Medulla oblongata (tissue), 1 donor: Measurements from ENCODE around the gene RPS6KA2.

ENCODE experiments used
- DNase-seq: peaks from one replicate; pipeline ENCODE4 v3.0.0-alpha.2; 2015; ENCODE audit errors: extremely low spot score

The RPS6KA2 gene

DNA sequence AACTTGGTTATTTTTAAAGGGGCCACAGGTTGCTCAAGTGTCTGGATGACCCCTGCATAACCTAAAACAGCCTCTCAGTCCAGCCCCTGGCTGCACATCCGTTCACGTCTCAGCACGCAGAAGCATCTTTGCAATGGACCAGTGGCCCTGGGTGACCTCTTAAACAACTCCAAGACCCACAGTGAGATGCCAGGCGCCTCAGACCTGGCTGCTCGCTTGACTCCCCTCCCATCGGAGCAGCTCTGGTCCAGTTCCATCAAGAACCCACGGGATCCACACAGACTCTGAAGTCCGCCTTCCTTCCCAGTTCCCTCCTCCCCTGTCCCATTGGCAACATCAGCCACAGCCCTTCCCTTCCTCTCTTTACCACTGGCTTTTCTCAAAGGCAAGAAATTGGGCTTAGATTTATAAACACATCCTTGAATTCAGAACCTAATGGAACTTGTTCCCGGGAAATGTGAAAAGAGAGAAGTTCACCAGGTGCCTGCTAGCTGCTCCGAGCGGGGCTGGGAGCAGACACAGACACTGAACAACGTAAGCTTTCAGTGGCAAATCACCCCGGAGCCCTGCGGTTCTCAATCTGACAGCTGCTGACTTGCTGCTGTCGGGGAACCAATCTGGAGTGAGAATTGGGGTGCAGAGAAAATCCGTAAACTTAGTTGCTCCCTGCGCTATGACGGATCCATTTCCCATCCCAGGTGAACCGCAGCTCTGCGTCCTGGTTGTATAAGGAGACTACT, 204.7 kb downstream of the RPS6KA2 start:
- peak; percentile 47 for DNase-seq

DNA sequence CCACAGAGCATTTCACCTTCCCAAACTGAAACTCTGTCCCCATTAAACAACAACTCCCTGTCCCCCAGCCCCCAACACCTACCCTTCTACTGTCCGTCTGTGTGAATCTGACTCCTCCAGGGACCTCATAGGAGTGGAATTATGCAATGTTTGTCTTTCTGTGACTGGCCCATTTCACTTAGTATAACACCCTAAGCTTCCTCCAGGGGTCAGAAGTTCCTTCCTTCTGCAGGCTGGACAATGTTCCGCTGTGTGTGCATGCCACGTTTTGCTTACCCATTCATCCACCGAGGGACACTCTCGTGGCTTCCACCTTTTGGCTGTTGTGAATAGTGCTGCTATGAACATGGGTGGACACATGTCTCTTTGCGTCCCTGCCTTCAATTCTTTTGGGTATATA, 206.7 kb downstream of the RPS6KA2 start:
- DNase-seq: peak; percentile 86

DNA sequence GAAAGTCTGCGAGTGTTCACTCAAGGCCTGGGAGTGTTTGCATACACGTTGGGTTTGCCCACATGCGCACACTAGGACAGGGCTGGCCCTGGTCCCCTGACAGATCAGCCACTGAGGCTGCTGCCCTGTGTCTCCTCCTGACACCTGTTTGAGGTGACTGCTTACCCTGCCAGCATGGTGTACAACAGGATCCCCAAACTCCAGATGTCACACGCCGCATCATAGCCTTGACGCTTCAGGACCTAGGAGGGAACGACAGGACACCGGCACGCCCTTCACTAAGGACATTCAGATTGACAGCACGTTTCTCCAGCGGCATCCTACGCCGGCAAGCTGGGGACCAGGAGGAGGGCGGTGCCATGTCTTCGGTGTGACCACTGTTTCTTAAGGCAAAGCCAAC, 207.3 kb downstream of the RPS6KA2 start:
- no peak for DNase-seq

DNA sequence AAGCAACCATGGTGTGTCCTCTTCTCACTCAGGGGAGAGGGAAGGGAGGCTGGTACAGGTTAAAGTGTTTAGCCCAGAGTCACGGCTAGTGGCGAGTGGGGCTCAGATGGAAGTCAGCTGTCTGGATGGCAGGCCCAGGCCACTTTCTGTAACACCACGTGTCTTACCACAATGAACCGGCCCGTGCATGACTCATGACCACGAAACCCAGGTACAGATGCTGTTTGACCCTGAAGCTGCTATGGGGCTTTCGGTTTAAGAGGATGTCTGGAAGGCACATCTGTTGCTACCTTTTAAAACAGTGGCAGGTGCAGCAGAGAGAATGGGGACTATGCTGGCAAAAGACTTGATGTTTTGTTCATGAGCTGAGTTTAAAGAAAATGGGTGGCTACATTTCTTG, 207.8 kb downstream of the RPS6KA2 start:
- DNase-seq: no peak

DNA sequence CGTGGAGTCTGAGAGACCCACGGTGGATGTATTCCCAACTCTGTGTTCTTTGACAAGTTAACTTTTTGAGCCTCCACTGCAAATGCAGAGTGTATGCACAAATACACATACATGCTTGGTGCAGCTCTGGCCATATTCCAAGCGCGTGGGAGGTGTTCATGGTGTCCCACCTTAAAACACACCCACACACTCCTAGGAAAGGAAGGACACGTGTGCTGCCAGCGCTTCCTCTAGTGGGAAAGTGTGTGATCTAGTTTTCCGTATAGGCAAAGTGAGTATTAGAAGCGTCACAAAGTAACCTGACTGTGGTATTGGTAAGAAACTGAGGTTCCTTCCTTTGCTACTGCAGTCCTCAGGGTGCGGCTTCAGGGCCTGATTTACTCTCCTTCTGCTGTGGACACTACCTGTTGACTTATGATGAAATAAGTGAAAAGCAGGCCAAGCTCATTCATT, 208.3 kb downstream of the RPS6KA2 start:
- no peak for DNase-seq

DNA sequence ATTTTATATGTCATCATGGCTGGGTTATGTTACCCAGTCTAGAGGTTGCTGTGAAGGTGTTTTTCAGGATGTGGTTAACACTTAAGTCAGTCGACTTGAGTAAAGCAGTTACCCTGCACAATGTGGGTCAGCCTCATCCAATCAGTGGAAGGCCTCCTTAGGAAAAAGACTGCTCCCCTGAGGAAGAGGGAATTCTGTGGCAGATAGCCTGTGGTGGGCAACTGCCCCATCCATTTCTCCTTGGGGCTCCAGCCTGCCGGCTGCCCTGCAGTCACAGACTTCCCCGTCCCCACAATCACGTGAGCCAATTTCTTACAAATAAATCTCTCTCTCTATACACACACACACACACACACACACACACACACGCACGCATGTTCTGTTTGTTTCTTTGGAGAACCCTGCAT, 209.8 kb downstream of the RPS6KA2 start:
- no peak for DNase-seq

DNA sequence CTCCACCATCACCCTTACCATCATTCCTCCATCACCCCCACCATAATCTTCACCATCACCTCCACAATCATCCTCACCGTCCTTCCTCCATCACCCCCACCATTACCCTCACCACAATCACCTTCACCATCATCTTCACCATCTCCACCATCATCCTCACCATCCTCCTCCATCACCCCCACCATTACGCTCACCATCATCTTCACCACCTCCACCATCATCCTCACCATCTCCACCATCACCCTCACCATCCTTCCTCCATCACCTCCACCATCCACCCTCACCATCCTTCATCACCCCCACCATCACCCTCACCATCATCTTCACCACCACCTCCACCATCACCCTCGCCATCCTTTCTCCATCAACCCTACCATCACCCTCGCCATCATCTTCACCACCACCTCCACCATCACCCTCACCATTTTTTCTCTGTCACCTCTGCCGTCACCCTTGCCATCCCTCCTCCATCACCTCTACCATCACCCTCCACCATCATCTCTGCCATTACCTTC, 211.2 kb downstream of the RPS6KA2 start:
- DNase-seq: no peak

DNA sequence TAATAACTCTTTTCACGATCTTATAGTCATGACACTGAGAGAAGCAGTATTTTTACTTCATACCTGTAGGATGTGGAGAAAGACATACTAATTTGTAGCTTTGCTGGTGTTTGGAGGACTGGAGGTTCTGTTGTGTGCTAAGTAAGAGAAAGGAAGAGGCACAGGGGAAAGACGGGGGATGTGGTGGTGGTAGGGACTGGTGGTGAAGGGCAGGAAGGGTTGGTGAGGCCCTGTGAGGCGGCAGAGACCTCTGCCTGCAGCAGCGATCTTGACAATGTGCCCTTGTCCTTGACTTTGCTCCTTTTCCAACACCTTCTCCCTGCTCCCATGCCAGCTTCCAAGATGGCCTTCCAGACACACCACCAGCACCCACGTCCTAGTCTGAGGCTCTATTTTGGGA, 211.7 kb downstream of the RPS6KA2 start:
- no peak for DNase-seq

DNA sequence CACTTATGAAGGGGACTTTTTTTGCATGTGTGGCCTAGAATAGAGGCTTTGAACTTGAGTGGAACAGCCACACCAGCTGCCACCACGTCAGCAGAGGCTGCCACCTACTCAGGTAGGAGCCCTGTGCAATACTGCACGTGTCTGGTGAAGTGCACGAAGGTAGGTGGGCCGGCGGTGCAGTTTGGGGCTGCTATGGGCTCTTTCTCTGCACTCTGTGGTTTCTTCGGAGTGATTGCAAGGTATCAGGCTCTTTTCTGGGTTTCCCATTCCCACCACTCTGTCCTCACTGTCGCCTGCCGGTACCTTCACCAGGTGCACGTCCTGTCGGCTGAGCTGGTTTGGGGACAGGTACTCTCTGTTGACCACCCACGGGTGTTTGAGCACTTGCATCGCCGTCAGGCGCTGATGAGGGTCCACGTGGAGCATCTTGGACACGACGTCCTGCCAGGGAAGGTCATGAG, 213.5 kb downstream of the RPS6KA2 start:
- no peak for DNase-seq

DNA sequence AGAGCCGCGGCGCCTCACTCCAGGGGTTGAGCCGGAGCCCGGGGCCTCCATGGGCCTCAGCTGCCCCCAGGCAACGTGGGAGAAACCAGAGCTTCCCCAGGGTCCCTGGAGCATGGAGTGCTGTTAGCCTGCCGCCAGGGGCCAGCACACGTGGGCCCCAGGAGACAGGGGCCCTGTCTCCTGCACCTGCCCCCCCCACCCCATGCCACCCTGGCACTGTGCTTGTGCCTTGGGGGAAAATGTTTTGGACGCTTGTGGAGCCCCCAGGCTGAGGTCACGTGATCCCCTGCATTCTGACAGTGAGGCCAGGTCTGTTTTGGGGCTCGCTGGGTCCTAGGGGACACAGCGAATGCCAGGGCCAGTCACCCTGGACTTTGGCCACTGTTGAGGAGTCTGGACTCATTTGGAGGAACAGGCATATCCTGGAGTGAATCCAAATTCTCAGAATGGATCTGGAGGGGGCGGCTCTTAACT, 214.1 kb downstream of the RPS6KA2 start:
- DNase-seq: no peak

DNA sequence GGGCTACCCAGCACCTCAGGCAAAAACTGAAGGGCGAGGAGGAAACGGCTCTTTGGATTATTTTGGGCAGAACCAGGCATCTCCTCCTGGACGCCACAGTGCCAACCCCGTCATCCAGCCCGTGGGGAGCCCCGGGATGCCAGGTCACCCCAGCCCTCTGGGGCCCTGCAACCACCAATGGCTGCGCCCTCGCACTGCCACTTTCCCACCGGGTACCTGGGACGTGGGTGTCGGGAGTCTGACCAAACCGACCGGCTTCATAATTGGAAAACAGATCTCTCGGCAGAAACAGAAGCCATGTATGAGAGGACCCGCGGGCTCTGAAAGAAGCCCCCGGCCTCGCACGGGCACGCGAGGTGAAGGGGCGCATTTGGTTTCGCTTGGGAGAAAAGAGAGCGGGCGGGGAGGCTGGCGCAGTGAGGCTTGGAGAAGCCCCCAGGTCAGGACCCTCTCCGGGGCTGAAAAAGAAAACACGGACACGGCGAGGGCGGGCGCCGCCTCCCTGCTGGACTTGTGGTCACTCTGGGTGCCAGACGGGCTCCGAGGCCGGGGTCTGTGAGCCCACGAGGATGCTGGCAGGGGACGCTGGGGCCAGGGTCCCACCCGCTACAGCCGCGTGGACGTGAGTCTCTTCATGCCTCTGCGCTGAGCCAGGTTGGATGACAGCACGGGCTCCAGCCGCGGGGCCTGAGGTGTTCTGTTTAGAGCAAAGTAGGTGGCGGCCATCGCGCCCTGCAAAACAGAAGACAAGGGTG, 214.7 kb downstream of the RPS6KA2 start:
- no peak for DNase-seq

DNA sequence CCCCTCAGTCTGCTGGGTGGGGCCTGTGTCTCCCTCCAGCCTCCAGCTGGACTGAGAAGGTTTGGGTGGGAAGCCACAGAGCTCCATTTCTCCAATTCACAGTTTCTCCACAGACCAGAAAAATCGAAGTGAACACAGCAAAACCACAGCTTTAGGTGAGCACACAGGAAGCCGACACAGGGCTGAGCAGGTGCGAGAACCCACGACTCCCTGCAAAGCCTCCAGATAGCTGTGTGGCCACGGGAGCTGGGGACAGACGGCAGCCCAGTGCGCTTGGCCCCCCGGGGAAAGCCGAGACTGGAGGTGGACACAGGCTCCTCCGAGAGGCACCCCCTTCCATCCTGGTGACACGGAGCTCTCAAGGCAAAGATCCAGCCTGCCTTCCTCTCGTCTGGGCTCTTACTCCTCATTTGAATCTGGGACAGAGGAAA, 215.3 kb downstream of the RPS6KA2 start:
- no peak for DNase-seq

DNA sequence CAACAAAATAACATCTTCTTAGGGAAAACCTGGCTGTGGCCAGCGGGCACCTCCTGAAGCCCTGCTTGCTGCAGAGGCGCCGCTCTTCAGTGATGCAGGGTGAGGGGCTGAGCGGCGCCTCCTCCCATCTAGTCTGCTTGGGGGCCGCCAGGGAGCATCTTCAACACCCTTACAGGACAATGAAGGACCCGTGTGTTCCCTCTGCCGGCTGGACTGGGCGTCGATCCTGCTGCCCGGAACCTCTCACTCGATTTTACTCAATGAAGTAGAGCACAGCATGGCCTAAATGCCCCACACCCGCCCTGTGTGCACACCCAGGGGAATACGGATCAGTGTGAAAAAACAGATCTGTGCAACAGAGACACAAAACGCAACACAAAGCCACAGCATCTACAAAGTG, 215.8 kb downstream of the RPS6KA2 start:
- DNase-seq: no peak

DNA sequence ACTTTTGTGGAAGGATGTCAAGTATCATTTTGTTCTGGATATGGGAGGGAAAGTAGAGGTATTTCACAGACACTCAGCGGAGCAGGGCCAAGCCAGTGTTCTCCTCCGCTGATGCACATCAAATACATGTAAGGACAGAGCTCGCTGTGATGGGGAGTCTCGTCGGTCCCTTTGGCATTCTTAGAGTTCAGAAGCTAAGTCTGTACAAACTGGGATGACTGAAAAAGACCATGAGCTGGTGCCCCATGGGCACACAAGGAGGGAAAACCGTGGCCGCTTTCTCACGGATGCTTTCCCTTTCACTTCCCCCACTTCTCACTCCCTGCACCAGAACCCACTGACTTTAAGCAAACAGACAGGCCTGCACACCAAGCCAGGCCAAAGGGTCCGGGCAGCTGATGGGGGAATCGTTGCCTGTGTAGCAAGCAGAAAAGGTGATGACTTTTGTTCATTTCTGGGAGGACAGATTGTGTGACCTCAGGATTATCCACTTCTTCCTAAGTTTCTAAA, 216.6 kb downstream of the RPS6KA2 start:
- no peak for DNase-seq

DNA sequence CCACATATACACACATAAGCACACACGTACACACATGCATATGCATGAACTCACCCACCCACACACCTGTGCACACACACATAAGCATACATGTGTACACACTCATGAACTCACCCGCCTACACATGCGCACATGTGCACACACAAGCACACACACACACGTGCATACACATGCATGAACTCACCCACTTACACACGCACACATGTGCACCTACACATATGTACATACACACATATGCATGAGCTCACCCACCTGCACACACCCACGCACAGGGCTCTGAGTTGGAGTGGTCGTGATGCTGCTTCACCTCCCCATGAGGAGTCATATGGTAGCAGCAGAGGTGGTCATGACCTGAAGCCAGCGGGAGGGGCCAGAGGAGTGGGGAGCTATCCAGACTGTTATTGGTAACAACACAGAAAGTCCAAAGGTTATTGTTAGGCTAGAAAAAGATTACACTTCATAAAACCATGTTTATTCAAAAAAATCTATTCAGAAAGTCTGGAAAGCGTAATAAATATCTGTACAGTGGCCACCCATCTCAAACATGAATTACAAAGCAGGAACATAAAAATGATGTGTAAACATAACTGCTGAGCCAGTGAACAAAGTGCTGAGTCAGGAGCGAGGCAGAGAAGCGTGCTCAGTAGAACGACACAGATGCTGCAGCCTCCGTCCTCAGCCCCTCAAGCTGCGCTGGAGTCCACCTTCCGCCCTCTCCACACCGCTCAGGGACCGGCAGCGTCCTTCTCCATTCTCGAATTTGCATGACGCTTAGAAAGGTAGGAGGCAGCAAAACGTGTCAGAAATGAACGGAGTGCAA, 217.9 kb downstream of the RPS6KA2 start:
- no peak for DNase-seq

DNA sequence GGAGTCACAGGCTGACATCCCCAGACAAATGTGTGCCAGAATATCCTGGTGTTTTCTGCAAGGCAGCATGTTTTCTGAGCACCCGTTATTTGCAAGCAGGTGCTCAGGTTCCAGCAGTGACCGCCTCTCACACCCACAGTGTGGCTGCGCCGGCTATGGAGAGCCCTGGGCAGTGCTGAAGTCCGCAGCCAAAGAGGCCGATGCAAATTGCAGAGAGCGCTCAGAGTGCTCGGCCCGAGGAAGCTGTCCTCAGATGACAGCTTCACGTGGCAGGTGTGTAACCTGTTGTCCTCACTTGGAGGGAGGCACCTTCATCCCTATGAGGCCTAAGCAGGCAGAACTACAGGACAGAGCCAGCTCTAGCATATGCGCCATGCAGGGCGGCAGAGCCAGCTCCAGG, 220.9 kb downstream of the RPS6KA2 start:
- no peak for DNase-seq

DNA sequence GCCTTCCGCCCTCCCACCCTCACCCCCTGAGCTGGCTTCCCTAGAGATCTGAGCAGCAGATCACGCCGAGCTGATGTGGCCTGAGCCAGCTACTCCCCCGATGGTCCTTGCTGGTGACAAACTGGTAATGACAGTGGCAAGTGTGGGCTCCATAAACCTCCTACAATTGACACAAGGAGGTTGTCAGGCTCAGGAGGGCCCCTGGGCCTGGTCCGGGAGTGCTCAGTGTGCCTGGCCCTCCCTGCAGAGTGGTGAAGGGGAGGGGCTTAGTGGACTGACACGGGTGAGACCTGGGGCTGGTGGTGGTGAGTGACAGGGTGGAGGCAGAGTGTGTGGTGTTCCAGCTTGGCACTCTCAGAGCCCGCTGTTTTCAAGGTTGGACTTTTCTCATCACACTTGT, 221.7 kb downstream of the RPS6KA2 start:
- no peak for DNase-seq

DNA sequence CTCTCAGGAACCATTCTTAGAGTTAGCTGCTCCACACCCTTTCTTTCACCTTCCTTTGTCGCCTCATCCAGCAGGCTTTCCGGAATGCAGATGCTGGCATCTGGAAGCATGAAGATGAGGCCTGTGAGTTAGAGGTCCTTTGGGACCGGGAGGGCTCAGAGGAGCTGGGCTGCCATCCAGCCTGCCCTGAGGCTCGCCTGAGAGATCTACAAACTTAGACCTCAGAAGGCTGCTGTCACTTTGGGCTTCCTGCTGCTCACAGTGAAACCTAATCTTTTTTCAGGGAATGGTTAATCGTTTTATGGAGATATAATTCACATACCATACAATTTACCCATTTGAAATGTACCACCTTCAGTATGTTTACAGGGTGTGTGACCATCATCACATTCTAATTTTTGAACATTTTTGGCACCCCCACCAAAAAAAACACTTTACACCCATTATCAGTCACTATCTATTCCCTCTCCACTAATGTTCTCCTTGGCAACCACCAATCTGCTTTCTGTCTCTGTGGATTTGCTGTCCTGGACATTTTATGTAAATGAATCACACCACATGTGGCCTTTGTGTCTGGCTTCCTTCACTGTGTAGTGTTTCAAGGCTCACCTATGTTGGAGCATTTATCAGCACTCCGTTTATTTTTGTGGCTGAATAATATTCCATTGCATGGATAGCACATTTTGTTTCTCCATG, 224.3 kb downstream of the RPS6KA2 start:
- DNase-seq: no peak

DNA sequence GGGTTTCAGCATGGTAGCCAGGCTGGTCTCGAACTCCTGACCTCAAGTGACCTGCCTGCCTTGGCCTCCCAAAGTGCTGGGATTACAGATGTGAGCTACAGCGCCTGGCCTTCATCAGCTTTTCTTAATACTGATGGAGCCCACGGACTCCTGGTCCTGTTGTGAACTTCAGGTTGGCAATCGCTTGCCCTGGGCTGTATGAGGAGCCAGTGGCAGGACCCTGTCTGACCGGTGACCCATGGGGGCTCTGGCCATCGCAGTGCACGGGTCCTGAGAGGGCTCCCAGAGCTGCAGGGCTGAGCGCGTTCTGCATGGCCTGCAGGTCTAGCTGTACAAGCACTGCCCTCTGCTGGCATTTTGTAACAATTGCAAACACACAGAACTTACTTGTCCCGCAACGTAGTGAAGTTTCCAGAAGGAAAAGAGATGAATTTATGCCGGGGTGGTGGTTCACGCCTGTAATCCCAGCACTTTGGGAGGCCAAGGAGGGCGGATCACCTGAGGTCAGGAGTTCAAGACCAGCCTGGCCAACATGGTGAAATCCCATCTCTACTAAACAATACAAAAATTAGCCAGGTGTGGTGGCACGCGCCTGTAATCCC, 226.3 kb downstream of the RPS6KA2 start:
- DNase-seq: peak; percentile 92

DNA sequence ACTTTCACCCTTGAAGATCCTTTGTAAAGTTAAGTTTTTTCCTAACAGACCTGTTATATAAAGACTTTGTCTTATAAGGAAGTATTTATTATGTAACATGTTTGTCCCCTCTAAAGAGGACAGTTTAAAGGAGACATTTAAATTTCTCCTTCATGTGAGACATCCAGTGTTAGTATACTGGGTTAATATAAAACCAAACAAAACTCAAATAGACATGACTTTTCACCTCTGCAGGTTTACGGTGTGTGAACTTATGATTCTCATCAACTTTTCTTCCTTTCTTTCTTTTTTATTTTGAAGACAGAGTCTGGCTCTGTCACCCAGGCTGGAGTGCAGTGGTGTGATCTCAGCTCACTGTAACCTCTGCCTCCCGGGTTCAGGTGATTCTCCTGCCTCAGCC, 226.9 kb downstream of the RPS6KA2 start:
- DNase-seq: no peak

DNA sequence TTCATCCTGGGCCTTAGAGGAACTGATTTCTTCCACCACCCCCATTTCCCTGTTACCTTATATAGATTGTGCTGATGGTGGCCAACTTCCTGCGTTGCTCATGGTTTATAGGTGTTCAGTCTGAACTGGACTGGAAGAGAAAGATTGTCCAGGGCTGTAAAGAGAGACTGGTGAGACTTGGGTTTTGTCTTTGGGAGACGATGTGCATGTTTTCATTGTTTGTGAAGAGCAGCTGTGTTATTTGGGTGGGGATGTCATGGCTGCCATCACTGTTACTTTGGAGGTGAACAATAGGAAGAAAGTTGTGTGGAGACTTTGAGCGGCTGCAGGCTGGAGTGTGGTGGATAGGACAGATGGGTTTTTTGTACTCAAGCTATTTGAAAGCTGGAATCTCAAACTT, 228.7 kb downstream of the RPS6KA2 start:
- DNase-seq: no peak
